Endothelial cell of umbilical vein (primary cell): ENCODE results near the gene ZNF714. TPM values are rescaled to one million over a fixed set of nuclear protein-coding genes. Genes with fewer than 3 reads are reported as not detected.

ENCODE experiments used
- BruUV-seq: library from RNA; stranded (reverse); fragments of 400-500 nt; replicated peaks from 2 replicates; lab custom pipeline; 2021; lab: Mats Ljungman, UMichigan
- CTCF ChIA-PET: fragments of 300-600, 350-600 bp; sonication (Branson Sonifier 250); formaldehyde crosslinking; loops from one replicate; lab custom pipeline; 2021; ENCODE audit warnings: antibody characterized with exemption, inconsistent platforms; lab: Charles Lee
- POLR2A ChIA-PET: fragments of 300-600, 350-600 bp; sonication (Branson Sonifier 250); formaldehyde crosslinking; loops from one replicate; lab custom pipeline; 2021; ENCODE audit warnings: antibody characterized with exemption, inconsistent platforms; lab: Charles Lee
- DNase-seq: peaks from one replicate; pipeline ENCODE4 v3.0.0-alpha.2; 2011; ENCODE audit warnings: low read depth, low spot score
- FAIRE-seq: peaks from 2 replicates; lab custom pipeline; 2011; peaks lifted over from hg19 to GRCh38; lab: Jason Lieb, UNC
- H2AFZ ChIP-seq: 2 replicates; pipeline ENCODE4 v1.6.0; 2012; ENCODE audit warnings: low read depth, low read length, control low read depth, inconsistent platforms
- H3K27ac ChIP-seq: 2 replicates; pipeline ENCODE4 v1.5.1; 2011; ENCODE audit warnings: low read depth, mild to moderate bottlenecking, control low read depth, low read length, moderate library complexity; ENCODE audit not compliant: insufficient read depth
- H3K27me3 ChIP-seq, 2 experiments: 2 replicates each; pipeline versions ENCODE4 v1.6.0 to v1.6.1; 2011; ENCODE audit warnings: low read length in 2 of 2, mixed read lengths in 1 of 2; ENCODE audit not compliant: control insufficient read depth in 2 of 2, insufficient read depth in 2 of 2
- H3K36me3 ChIP-seq, 2 experiments: 2 replicates in 1 of 2; 3 replicates in 1 of 2; pipeline ENCODE4 v1.5.1; 2011; ENCODE audit warnings: low read length in 2 of 2, mild to moderate bottlenecking in 1 of 2, moderate library complexity in 1 of 2; ENCODE audit not compliant: control insufficient read depth in 2 of 2, insufficient read depth in 2 of 2; ENCODE audit errors: extremely low read depth in 1 of 2
- H3K4me1 ChIP-seq: 3 replicates; pipeline ENCODE4 v1.5.1; 2011; ENCODE audit warnings: mild to moderate bottlenecking, low read length; ENCODE audit not compliant: control insufficient read depth, insufficient read depth; ENCODE audit errors: extremely low read depth
- H3K4me2 ChIP-seq: 2 replicates; pipeline ENCODE4 v1.6.1; 2011; ENCODE audit warnings: low read length, control low read depth, mixed read lengths; ENCODE audit not compliant: insufficient read depth
- H3K4me3 ChIP-seq, 3 experiments: fragments of 200-600 bp in 1 of 3; sonication (generic), shearing (Covaris generic) in 1 of 3; replicated peaks in 1 of 3; 2 replicates each; pipeline ENCODE4 v1.5.1; 2011 to 2016; ENCODE audit warnings: control low read depth in 3 of 3, low read length in 3 of 3, mild to moderate bottlenecking in 2 of 3, inconsistent platforms in 1 of 3, low read depth in 1 of 3, moderate library complexity in 1 of 3; ENCODE audit not compliant: insufficient read depth in 1 of 3
- H3K79me2 ChIP-seq: 2 replicates; pipeline ENCODE4 v1.6.0; 2012; ENCODE audit warnings: low read length, inconsistent platforms; ENCODE audit not compliant: control insufficient read depth, insufficient read depth
- H3K9ac ChIP-seq: replicated peaks from 2 replicates; pipeline ENCODE3; 2011; ENCODE audit warnings: low read length, control low read depth; ENCODE audit not compliant: insufficient read depth; ENCODE audit errors: extremely low read depth
- H3K9me1 ChIP-seq: replicated peaks from 3 replicates; pipeline ENCODE4 v1.6.0; 2011; ENCODE audit warnings: mild to moderate bottlenecking, low read length; ENCODE audit not compliant: control insufficient read depth, insufficient read depth; ENCODE audit errors: extremely low read depth
- H3K9me3 ChIP-seq: replicated peaks from 2 replicates; pipeline ENCODE4 v1.5.1; 2012; ENCODE audit warnings: low read length, inconsistent platforms; ENCODE audit not compliant: control insufficient read depth, insufficient read depth
- H4K20me1 ChIP-seq: replicated peaks from 2 replicates; pipeline ENCODE3; 2011; ENCODE audit warnings: mild to moderate bottlenecking, low read length; ENCODE audit not compliant: control insufficient read depth, insufficient read depth; ENCODE audit errors: extremely low read depth
- CTCF ChIP-seq, 2 donors: IDR thresholded peaks; 1 replicate in 1 of 2; 2 replicates in 1 of 2; pipeline ENCODE4 v1.5.1; 2011; ENCODE audit warnings: low read length in 2 of 2, mild to moderate bottlenecking in 2 of 2, moderate library complexity in 2 of 2, control low read depth in 1 of 2, inconsistent platforms in 1 of 2, low read depth in 1 of 2; ENCODE audit not compliant: insufficient read depth in 1 of 2; ENCODE audit errors: extremely low read depth in 1 of 2
- EZH2 ChIP-seq: IDR thresholded peaks from 2 replicates; pipeline ENCODE4 v1.6.1; 2012; ENCODE audit warnings: borderline replicate concordance, low read depth, mild to moderate bottlenecking, moderate library complexity, low read length, inconsistent platforms; ENCODE audit not compliant: severe bottlenecking
- FOS ChIP-seq: IDR thresholded peaks from 2 replicates; pipeline ENCODE4 v1.6.1; 2011; ENCODE audit warnings: mild to moderate bottlenecking, low read length, moderate library complexity, borderline replicate concordance; ENCODE audit not compliant: insufficient read depth
- GATA2 ChIP-seq: IDR thresholded peaks from 2 replicates; pipeline ENCODE4 v1.7.0; 2011; ENCODE audit warnings: low read depth, mild to moderate bottlenecking, moderate library complexity, mixed read lengths, low read length; ENCODE audit not compliant: insufficient read length, insufficient read depth
- JUN ChIP-seq: IDR thresholded peaks from 2 replicates; pipeline ENCODE4 v1.6.1; 2011; ENCODE audit warnings: borderline replicate concordance, low read depth; ENCODE audit not compliant: insufficient read length, insufficient read depth
- MYC ChIP-seq: IDR thresholded peaks from one replicate; pipeline ENCODE4 v1.6.1; 2011; ENCODE audit warnings: mild to moderate bottlenecking, low read depth, low read length
- POLR2A ChIP-seq: IDR thresholded peaks from 2 replicates; pipeline ENCODE4 v1.6.1; 2012; ENCODE audit warnings: low read depth, mild to moderate bottlenecking, control low read depth, low read length
- POLR2AphosphoS5 ChIP-seq: IDR thresholded peaks from 2 replicates; pipeline ENCODE4 v1.6.1; 2012; ENCODE audit warnings: low read depth, mild to moderate bottlenecking, control low read depth, low read length, moderate library complexity; ENCODE audit not compliant: insufficient read depth
- dilution Hi-C: fragments of 300-500 bp; cut with MboI; formaldehyde crosslinking; loops from one replicate; pipeline ENCODE4 v1.15.0; 2019; ENCODE audit warnings: low sequenced_read_pairs; ENCODE audit not compliant: extremely low pct_ligation_motif_present
- intact Hi-C: fragments of 100-400 bp; cut with micrococcal nuclease; formaldehyde crosslinking; loops from one replicate; pipeline ENCODE4 v1.10.0; 2022
- polyA plus RNA-seq, 4 experiments: library from polyadenylated mRNA; depleted of rRNA in 3 of 4; stranded (reverse) in 3 of 4; unstranded in 1 of 4; fragments of >200 nt; gene quantifications; 2 replicates each; pipeline versions ENCODE4 v1.2.1 to v1.2.3, GENCODE V29; 2011 to 2012; ENCODE audit warnings: missing spikeins in 1 of 4
- total RNA-seq: library from RNA; stranded (reverse); gene quantifications from 2 replicates; pipeline ENCODE4 v1.2.3, GENCODE V29; 2021
- TF ChIP-seq, protein P1 (sequence below): IDR thresholded peaks from 2 replicates; pipeline ENCODE4 v1.6.1; 2011; ENCODE audit not compliant: insufficient read depth, insufficient read length

Gene ZNF714
- total and polyA plus RNA-seq, 2 donors (not counting 3 experiments of a cell fraction or from before 2014, with no cell fraction given), result 3.4 to 15.0 TPM

DNA sequence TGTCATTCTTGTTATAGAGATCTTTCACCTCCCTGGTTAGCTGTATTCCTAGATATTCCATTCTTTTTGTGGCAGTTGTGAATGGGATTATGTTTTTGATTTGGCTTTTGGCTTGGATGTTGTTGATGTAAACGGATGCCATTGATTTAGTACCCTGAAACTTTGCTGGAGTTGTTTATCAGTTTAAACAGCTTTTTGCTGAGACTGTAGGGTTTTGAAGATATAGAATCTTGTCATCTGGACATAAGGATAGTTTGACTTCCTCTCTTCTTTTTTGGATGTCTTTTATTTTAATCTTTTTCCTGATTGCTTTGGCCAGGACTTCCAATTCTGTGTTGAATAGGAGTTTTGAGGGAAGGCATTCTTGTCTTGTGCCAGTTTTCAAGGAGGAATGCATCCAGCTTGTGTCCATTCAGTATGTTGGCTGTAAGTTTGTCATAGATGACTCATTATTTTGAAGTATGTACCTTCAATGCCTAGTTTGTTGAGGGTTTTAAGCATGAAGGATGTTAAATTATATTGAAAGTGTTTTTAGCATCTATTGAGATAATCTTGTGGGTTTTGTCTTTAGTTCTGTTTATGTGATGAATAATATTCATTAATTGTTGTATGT lies 76.6 kb downstream of the ZNF714 start:
- intact Hi-C loops, result no loop called here
- ChIA-PET POLR2A (no interaction called here), CTCF (no interaction called here)
- Histone ChIP-seq H3K4me2 (no peak overlapping the region), H3K27me3 (no peaks in the 10 kb centered on the region), H3K9me3 (no peaks in the 10 kb centered on the region), H2AFZ (no peak overlapping the region), H3K9ac (no peak overlapping the region), H3K4me1 (no peaks in the 10 kb centered on the region), H3K79me2 (peaks cover 48% of the 10 kb centered on the region), H3K36me3 (peaks cover 0 to 1% of the 10 kb centered on the region in 2 experiments), H4K20me1 (no peaks in the 10 kb centered on the region), H3K4me3 (no peak overlapping the region), H3K9me1 (no peaks in the 10 kb centered on the region), H3K27ac (no peak overlapping the region)
- dilution Hi-C loops, result no loop called here
- FAIRE-seq, result no peak
- TF ChIP-seq JUN (peak; percentile 3), GATA2 (no peak)
- no peak for DNase-seq
- no TSS peak for BruUV-seq

DNA sequence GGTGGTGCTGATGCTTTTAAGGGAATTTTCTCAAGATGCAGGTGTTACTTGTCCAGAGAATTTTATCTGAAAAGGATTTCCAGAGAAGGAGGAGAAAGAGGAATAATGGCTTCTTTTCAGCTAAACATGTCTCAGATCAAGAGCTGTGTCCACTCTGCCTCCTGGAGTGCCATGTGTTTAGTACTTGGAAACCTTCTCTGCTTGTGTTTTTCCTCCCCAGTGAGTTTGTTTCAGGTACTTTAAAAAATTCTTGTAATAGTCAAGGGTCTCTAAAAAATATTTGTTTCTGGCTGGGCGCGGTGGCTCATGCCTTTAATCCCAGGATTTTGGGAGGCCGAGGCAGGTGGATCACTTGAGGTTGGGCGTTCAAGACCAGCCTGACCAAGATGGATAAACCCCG lies 82.5 kb downstream of the ZNF714 start:
- Histone ChIP-seq H3K36me3 (peaks cover 0 to 1% of the 10 kb centered on the region in 2 experiments), H3K4me3 (no peak overlapping the region), H3K9ac (no peak overlapping the region), H3K4me1 (no peaks in the 10 kb centered on the region), H3K27me3 (no peaks in the 10 kb centered on the region), H3K27ac (no peak overlapping the region), H3K79me2 (peaks cover 15% of the 10 kb centered on the region), H3K4me2 (no peak overlapping the region), H3K9me3 (no peaks in the 10 kb centered on the region), H4K20me1 (no peaks in the 10 kb centered on the region), H2AFZ (no peak overlapping the region), H3K9me1 (no peaks in the 10 kb centered on the region)
- ChIA-PET CTCF (no interaction called here), POLR2A (no interaction called here)
- intact Hi-C loops (no loop called here), dilution Hi-C loops (no loop called here)
- TF ChIP-seq GATA2 (no peak), JUN (no peak), POLR2A (no peak), FOS (no peak), CTCF (IDR thresholded peaks at IDR 0.05; ENCODE audit: extremely low read depth in 1 of 2, insufficient read depth in 1 of 2, low read depth in 1 of 2, low read length in 2 of 2) (no peak), EZH2 (no peak), POLR2AphosphoS5 (no peak), MYC (no peak)
- TF ChIP-seq, protein P1, sequence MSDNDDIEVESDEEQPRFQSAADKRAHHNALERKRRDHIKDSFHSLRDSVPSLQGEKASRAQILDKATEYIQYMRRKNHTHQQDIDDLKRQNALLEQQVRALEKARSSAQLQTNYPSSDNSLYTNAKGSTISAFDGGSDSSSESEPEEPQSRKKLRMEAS, result no peak
- BruUV-seq, result no TSS peak
- FAIRE-seq (no peak), DNase-seq (no peak)
